NCI-H82 (cell line): ENCODE results near the gene SLC2A8.

ENCODE experiments used
- DNase-seq: peaks from one replicate; lab custom pipeline; 2025; lab: John Stamatoyannopoulos, UW

SLC2A8 gene

GRCh38 chr9:127437497-127438264 lies 40.7 kb downstream of the SLC2A8 start:
- DNase-seq = no peak

DNA sequence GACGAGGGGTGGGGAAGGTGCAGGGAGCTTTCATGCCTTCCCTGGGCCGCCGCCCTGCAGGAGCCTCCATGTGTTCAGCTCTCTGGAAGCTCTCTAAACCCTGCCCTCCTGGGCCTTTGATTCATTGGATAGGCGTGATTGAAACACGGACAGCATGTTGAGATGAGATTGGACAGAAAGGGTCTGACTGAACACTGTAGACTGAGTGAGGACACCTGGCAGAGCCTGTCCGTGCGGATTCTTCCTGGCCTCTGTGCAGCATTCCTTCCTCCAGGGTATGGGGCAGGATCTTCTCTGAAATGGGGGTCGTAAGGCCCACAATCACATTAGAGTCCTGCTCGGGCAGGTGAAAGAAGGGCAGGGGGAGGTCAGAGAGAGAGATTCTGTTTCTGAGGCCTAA lies 41.4 kb downstream of the SLC2A8 start:
- DNase-seq = no peak

- DNase-seq = peak; percentile 55
Observed at GRCh38 chr9:127444283-127444920, 47.4 kb downstream of the SLC2A8 start.

- peak; percentile 60 for DNase-seq
Observed at GRCh38 chr9:127444921-127445850, 48.2 kb downstream of the SLC2A8 start.

DNA sequence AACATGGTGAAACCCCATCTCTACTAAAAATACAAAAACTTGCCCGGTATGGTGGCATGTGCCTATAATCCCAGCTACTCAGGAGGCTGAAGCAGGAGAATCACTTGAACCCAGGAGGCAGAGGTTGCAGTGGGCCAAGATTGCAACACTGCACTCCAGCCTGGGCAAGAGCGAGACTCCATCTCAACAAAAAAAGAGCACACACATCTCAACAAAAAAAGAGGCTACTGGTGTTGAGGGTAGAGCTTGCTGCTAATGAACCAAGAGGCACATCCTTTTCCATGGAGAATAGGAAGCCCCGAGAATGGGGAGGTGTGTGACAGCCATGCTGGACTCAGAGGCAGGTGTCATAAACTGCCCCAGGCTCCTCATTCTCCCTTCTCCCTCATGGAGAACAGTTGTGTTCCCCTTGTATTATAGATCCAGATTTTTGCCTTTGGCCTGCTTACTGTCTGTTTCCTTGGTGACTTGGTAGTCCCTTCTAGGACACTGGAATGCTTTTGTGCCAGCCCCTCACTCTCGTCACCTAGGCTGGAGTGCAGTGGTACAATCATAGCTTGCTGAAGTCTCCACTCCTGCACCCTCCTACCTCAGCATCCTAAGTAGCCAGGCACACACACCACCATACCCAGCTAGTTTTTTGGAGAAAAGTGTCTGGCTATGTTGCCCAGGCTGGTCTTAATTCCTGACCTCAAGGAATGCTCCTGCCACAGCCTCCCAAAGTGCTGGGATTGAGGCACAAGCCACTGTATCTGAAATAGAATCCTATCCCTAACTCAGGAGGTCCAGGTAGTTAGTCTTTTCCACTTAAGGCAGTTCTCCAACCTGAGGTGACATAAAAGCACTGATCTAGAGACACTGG lies 49.1 kb downstream of the SLC2A8 start:
- peak; percentile 59 for DNase-seq

DNA sequence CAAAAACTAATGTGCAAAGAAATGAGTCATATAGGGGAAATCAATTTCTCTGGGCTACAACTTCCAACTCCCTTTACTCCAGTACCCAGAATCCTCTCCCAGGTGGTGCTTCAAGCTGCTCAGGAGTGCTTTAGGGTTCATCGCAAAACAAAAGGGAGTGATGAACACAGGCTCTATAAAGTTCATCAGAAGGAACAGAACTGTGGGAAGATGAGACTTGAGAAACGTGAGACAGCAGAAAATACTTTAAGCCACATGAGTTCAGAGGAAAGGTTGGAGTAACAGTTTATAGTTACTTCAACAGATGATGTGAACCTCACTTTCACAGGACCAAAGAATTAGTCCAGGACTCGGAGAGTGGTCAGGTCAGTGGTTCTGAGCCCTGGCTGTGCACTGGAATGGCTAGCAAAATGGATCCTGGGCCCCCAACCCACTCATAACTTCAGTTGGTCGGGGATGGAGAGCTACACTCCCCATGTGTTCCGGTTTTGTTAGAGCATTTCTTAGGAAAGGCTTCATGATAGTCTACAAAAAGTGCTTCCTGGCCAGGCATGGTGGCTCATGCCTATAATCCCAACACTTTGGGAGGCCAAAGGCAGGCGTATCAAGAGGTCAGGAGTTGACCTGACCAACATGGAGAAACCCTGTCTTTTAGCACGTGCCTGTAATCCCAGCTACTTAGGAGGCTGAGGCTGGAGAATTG lies 49.9 kb downstream of the SLC2A8 start:
- DNase-seq = peak; percentile 46

- DNase-seq = no peak
Observed at GRCh38 chr9:127447416-127448111, 50.6 kb downstream of the SLC2A8 start.

DNA sequence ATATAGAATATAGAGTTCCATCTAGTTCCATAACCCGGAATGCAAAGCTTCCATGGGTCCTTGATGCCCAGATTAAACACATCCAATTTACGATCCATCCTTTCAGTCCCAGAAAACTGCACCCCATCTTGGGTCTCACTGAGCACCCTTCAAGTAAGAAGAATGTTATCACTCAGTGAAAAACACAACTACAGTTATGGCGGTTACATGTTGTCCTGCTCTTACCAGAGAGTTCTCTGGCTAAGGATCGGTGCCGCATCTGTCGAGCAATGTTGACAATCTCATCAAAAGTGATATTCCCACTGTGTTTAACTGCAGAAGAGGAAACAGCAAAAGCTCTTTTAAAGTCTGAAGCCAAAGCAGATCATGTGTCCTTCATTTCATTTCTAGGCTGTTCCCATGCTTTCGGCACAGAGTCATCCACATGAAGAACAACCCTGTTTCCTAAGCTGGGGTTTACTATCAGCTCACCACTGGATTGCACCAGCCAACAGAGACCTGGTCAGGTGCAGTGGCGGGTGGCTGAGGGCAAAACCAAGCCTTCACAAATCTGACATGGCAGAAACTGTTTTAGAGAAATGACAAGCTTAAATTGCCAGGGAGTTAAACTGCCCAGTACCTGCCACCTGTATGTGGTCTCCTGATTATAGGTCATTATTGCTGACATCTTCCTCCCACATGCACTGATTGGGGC lies 51.3 kb downstream of the SLC2A8 start:
- no peak for DNase-seq

- no peak for DNase-seq
Observed at GRCh38 chr9:127449332-127449966, 52.5 kb downstream of the SLC2A8 start.

- peak; percentile 43 for DNase-seq
Observed at GRCh38 chr9:127450243-127450760, 53.3 kb downstream of the SLC2A8 start.

DNA sequence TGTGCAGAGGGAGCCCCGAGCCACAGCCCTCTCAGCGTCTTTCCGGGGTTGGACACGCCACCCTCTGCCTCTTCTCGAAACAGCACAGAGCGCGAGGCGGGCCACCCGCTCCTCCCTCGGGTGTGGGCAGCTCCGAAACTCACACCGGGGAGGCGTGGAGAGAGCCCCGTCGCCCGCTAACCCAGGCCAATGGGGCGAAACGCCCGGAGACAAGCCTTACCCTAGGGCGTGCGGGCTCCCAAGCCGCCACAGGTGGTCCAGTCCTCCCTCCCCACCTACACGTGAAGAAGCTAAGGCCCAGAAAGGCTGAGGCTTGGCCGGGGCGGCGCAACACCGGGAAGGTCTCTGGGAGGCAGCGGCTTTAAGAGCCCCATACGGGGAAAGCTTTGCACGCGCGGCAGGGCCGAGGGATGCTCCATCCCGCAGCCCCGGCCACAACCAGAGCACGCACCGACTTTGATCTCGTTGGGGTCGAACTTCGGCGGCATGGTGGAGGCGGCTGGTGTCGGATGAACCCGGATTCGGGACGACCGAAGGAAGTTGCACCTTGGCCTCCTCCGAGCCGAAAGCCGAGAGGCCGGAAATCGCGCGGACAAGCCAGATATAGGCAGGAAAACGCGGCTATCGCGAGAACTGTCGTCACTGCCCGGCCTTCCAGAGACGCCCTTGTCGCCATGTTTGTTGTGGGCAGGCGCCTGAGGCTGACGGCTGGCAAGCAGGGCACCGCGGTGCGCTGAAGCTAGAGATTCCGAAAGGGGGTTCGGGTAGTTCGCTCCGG lies 54.0 kb downstream of the SLC2A8 start, which contains the start of the genes LRSAM1 and RPL12:
Gene LRSAM1, plus strand, starts transcription at position 681 of the 778 bp plus-strand sequence. CDS start 3,018 bp downstream, outside the sequence.
Gene RPL12, minus strand, starts transcription at position 577 of the 778 bp plus-strand sequence. Its CDS starts 89 bp downstream, at position 488.
- peak; percentile 96 for DNase-seq

- DNase-seq = no peak
Observed at GRCh38 chr9:127451608-127451857, 54.6 kb downstream of the SLC2A8 start.

- peak; percentile 63 for DNase-seq
Observed at GRCh38 chr9:127451858-127452656, 55.1 kb downstream of the SLC2A8 start.

GRCh38 chr9:127452691-127453090 lies 55.7 kb downstream of the SLC2A8 start:
- no peak for DNase-seq

DNA sequence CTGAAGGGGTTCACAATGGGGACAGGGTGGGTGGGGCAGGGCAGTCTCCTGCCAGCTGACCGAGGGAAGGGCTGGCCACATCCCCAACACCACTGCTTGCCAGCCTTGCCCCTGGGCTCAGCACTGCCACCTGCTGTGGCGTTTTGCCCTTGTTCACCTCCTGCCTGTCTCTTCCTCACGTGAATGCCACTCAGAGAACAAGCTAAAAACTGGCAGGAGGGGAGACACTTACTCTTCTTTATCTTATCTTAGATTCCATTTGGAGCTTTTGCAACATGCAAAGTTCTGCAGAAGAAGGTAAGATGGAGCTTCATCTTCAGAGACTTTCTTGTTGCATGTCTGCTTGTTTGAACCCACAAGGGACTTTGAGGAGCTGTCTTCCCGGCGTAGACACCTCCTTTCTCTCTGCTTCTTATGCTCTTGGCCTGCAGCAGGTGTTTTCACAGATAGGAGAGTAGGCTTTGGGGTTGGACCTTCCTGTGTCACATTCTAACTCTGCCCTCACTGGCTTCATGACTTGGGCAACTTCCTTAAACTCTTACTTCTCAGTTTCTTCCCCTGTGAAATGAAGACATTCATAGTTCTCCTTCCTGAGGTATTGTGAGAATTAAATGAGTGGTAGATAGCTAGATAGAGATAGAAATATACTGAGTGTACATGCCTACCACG lies 58.5 kb downstream of the SLC2A8 start:
- no peak for DNase-seq

- no peak for DNase-seq
Observed at GRCh38 chr9:127457191-127457878, 60.4 kb downstream of the SLC2A8 start.
